Astrocyte of the spinal cord (primary cell): ENCODE results near the gene SNX5.

Experiments
- DNase-seq: peaks from one replicate; pipeline ENCODE4 v3.0.0; 2011; ENCODE audit warnings: low read depth, low spot score
- H3K4me3 ChIP-seq: 2 replicates; pipeline ENCODE4 v1.5.1; 2011; ENCODE audit warnings: low read depth, mild to moderate bottlenecking, low read length, moderate library complexity
- CTCF ChIP-seq: IDR thresholded peaks from 2 replicates; pipeline ENCODE4 v1.5.1; 2012; ENCODE audit warnings: low read depth, mild to moderate bottlenecking, low read length, inconsistent platforms
- in situ Hi-C: cut with HindIII; loops from 2 replicates; pipeline ENCODE4 v1.10.0; 2017; ENCODE audit warnings: low sequenced_read_pairs

The SNX5 gene

DNA sequence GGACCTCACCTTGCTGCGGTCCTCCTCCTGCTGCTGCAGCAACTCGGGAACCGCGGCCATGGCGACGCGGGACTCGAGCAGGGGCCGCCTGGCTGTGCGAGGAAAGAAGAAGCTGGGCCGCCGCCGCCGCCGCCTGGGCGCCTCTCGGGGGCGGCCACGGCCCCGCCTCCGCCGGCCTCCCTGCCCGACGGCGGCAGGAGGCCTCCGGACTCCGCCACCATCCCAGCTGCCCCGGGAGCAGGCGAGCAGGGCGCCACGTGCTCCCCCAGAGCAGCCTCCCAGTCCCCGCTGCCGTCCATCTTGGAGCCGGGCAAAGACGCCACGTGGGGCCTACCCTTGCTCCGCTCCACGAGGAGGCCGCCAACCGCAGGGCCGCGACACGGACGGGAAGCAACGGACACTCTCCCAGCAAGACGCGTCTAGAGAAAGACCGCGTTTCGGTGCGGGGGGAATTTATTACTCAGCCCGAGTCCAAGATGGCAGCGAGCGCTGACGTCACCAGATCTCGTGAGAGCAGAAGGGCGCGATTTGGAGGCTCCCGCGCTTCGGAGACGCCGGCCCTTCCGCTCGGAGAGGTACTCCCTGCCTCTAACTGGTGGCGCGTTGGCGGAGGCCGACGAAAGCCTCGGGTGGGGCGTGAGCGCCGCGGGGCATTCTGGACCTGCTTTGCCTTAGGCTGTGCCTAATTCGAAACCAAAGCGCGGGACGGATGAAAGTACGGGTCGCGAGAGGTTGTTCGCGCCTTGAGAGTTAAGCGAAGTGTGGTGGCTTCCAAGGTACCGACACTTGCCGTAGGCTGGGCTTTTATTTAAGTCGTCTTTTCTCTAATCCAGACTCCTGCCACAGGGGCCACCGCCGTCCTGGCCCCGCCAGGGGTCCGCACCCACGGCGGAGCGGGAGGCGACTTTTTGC is at the start of gene SNX5, which contains the start of gene MGME1:
TSS of gene SNX5 (minus strand) at position 429 of the 912 bp plus-strand sequence. CDS start at position 60, 369 bp downstream.
TSS of gene MGME1 (plus strand) at position 653 of the 912 bp plus-strand sequence. CDS start 842 bp downstream, outside the sequence.
- DNase-seq: peak; percentile 100
- no peak for TF ChIP-seq CTCF
- in situ Hi-C loops: no loop called here
- H3K4me3 ChIP-seq: peak within 1 kb of the TSS; percentile 90

DNA sequence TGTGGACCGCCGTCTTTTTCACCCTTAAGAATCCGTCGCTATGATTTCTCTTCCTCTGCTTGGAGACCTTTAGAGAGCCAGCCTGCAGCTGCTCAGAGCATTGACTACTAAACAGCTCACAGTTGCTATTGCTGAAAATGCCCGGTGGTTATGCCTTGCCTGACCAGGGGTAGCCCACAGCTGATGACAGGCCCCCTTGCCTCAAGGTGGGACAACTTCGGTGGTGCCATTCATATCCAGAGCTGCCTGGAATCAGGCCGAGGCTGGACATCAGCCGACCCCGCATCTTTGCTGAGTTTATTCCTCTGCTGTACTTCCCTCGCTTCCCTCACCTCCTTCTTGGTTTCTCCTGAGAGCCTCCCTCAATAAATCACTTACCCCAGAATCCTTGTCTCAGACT is 49.5 kb upstream of the SNX5 start:
- in situ Hi-C loops: no loop called here
- no peak for DNase-seq
- no peak overlapping the region for H3K4me3 ChIP-seq
- TF ChIP-seq CTCF: no peak

- no peak for DNase-seq
- H3K4me3 ChIP-seq: no peak overlapping the region
- in situ Hi-C loops: no loop called here
- no peak for TF ChIP-seq CTCF
Measured at GRCh38 chr20:18016772-18017171, 48.2 kb upstream of the SNX5 start.

DNA sequence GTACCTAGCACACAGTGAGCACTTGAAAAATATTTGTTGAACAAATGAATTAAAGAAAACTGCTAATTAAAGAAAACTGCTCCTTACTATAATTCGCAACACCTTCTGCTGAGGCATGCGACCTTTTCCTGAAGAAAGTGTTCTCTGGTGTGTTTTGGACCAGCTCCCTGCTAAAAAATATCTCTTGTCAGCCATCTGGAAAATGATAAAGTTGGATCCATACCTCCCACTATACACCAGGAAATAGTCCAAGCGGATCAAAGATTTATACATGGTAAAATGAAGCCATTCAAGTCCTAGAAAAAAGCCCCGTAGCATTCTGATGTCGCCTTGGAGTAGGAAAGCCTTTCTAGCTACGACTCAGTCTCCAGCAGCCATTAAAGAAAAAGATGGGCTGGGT is 45.8 kb upstream of the SNX5 start:
- in situ Hi-C loops: no loop called here
- no peak for TF ChIP-seq CTCF
- no peak for DNase-seq
- H3K4me3 ChIP-seq: no peak overlapping the region

DNA sequence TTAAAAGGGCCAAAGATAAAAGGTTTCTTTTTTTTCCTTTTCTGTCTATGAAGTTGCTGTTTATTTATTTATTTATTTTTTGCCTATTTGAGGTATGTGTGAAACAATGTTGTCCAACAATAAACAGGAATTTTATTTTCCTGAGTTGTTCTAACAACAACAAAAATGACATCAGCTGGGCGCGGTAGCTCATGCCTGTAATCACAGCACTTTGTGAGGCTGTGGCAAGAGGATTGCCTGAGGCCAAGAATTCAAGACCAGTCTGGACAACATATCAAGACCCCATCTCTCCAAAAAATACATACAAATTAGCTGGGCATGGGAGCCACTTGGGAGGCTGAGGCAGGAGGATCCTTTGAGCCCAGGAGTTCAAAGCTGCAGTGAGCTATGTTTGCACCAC is 44.3 kb upstream of the SNX5 start:
- in situ Hi-C loops: no loop called here
- no peak overlapping the region for H3K4me3 ChIP-seq
- no peak for TF ChIP-seq CTCF
- DNase-seq: no peak

- no peak for TF ChIP-seq CTCF
- no peak for DNase-seq
- in situ Hi-C loops: no loop called here
Measured at GRCh38 chr20:18011951-18012645, 43.5 kb upstream of the SNX5 start.

More at GRCh38 chr20:18011951-18012645, 43.5 kb upstream of the SNX5 start:
- H3K4me3 ChIP-seq: no peak overlapping the region
